ENCODE measurements around the gene MT1B. TPM values are rescaled to one million over a fixed set of nuclear protein-coding genes. Genes with fewer than 3 reads are reported as not detected.

Gene MT1B
- total and polyA plus RNA-seq, 2 of the 13 experiments (the other 11 are each of a cell fraction or from before 2014, with no cell fraction given): 0.89 TPM; not detected in 1

DNA sequence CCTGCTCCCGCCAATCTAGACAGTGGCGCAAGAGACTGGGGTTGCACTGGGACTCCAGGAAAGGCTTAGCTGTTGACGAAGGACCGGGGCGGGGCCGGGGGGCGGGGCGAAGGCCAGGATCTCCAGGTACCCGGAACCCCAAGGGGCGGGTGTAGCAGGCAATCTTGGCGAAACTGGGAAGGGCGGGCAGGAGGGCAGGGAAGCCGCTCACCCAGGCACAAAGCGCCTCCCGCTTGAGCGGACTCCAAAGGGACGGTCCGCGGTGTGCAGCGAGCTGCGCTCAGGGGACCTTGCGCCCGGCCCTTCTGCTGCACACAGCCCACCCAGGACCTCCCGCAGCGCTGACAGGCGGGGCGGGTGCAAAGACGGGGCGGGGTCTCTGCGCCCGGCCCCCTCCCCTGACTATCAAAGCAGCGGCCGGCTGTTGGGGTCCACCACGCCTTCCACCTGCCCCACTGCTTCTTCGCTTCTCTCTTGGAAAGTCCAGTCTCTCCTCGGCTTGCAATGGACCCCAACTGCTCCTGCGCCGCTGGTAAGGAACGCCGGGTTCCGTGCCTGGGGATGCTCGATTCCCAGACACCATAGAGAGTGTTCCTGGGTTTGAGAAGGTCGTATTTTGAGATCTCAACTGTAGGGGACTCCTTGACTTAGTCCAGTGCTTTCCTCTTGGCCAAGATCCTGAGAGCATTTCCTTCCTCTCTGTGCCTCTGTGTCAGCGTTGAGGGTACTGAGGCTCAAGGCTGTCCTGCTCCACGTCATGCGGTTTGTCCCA is 6.1 kb downstream of the MT1B start, which contains the start of gene MT1F (continued):
- TF ChIP-seq, protein P1, sequence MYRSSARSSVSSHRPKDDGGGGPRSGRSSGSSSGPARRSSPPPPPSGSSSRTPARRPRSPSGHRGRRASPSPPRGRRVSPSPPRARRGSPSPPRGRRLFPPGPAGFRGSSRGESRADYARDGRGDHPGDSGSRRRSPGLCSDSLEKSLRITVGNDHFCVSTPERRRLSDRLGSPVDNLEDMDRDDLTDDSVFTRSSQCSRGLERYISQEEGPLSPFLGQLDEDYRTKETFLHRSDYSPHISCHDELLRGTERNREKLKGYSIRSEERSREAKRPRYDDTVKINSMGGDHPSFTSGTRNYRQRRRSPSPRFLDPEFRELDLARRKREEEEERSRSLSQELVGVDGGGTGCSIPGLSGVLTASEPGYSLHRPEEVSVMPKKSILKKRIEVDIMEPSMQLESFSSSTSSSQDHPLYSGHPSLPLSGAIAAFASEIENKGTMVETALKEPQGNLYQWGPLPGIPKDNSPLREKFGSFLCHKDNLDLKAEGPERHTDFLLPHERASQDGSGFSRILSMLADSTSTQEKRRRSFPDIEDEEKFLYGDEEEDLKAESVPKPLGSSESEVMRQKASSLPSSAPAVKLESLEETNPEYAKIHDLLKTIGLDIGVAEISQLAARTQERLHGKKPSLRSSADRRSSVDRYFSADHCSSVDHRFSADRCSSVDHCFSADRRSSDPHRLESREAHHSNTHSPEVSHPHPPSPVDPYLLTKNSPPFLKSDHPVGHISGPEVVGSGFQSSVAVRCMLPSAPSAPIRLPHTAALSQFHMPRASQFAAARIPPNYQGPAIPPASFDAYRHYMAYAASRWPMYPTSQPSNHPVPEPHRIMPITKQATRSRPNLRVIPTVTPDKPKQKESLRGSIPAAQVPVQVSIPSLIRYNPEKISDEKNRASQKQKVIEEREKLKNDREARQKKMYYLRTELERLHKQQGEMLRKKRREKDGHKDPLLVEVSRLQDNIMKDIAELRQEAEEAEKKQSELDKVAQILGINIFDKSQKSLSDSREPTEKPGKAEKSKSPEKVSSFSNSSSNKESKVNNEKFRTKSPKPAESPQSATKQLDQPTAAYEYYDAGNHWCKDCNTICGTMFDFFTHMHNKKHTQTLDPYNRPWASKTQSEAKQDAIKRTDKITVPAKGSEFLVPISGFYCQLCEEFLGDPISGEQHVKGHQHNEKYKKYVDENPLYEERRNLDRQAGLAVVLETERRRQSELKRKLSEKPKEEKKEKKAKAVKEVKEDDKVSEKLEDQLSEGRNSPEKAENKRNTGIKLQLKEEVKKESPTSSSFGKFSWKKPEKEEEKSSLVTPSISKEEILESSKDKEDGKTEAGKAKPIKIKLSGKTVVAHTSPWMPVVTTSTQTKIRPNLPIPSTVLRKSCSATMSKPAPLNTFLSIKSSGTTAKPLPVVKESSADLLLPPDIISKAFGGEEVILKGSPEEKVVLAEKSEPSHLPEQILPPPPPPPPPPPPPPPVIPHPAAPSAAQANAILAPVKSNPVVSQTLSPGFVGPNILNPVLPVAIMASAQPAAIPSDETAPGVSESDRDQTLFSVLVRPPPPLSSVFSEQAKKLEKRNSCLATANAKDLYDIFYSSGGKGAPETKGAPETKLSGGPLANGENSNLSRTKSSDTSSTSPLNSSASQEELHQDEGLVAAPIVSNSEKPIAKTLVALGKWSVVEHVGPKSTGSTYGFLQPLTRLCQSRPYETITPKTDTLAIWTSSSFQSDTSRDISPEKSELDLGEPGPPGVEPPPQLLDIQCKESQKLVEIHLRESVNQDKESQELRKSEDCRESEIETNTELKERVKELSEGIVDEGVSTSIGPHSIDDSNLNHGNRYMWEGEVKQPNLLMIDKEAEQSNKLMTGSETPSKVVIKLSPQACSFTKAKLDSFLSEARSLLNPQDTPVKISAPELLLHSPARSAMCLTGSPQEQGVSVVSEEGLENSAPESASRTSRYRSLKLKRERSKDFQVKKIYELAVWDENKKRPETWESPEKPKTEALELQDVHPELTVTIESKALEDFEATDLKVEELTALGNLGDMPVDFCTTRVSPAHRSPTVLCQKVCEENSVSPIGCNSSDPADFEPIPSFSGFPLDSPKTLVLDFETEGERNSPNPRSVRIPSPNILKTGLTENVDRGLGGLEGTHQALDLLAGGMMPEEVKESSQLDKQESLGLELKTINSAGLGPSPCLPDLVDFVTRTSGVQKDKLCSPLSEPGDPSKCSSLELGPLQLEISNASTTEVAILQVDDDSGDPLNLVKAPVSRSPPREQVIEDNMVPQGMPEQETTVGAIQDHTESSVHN (CRISPR knock-in tag; IDR thresholded peaks at IDR 0.05): no peak
- TF ChIP-seq ELF3 (CRISPR knock-in tag; IDR thresholded peaks at IDR 0.05) (no peak), ZFP1 (CRISPR knock-in tag; IDR thresholded peaks at IDR 0.05) (0 out of 2 replicates have a peak, but pooled peaks have one; percentile 22), ZNF235 (CRISPR knock-in tag; IDR thresholded peaks at IDR 0.05; ENCODE audit: borderline replicate concordance) (peak; percentile 64; the same call in 1 of the 2 replicates), NCOA1 (CRISPR knock-in tag; IDR thresholded peaks at IDR 0.05) (peak; percentile 58), MZF1 (CRISPR knock-in tag; IDR thresholded peaks at IDR 0.05; ENCODE audit: borderline replicate concordance) (no peak), NFKBIZ (CRISPR knock-in tag; IDR thresholded peaks at IDR 0.05) (no peak), ZNF781 (CRISPR knock-in tag; IDR thresholded peaks at IDR 0.05; ENCODE audit: borderline replicate concordance, not compliant biosample characterization) (peak; percentile 91), ZNF589 (CRISPR knock-in tag; conservative IDR thresholded peaks at IDR 0.05) (0 out of 2 replicates have a peak, but pooled peaks have one; percentile 42), NAIF1 (CRISPR knock-in tag; IDR thresholded peaks at IDR 0.05; ENCODE audit: borderline replicate concordance) (no peak), PITX1 (CRISPR knock-in tag; IDR thresholded peaks at IDR 0.05) (0 out of 2 replicates have a peak, but pooled peaks have one; percentile 23), BHLHE40 (IDR thresholded peaks at IDR 0.05; ENCODE audit: low read length) (no peak), NFE2 (CRISPR knock-in tag; IDR thresholded peaks at IDR 0.05) (no peak)
- TF ChIP-seq, protein P2, sequence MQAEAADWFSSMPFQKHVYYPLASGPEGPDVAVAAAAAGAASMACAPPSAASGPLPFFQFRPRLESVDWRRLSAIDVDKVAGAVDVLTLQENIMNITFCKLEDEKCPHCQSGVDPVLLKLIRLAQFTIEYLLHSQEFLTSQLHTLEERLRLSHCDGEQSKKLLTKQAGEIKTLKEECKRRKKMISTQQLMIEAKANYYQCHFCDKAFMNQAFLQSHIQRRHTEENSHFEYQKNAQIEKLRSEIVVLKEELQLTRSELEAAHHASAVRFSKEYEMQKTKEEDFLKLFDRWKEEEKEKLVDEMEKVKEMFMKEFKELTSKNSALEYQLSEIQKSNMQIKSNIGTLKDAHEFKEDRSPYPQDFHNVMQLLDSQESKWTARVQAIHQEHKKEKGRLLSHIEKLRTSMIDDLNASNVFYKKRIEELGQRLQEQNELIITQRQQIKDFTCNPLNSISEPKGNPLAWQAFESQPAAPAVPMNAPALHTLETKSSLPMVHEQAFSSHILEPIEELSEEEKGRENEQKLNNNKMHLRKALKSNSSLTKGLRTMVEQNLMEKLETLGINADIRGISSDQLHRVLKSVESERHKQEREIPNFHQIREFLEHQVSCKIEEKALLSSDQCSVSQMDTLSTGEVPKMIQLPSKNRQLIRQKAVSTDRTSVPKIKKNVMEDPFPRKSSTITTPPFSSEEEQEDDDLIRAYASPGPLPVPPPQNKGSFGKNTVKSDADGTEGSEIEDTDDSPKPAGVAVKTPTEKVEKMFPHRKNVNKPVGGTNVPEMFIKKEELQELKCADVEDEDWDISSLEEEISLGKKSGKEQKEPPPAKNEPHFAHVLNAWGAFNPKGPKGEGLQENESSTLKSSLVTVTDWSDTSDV (CRISPR knock-in tag; IDR thresholded peaks at IDR 0.05): peak; percentile 69; the same call in 1 of the 2 replicates
- TF ChIP-seq, protein P3, sequence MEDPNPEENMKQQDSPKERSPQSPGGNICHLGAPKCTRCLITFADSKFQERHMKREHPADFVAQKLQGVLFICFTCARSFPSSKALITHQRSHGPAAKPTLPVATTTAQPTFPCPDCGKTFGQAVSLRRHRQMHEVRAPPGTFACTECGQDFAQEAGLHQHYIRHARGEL (CRISPR knock-in tag; IDR thresholded peaks at IDR 0.05): no peak
- TF ChIP-seq, protein P4, sequence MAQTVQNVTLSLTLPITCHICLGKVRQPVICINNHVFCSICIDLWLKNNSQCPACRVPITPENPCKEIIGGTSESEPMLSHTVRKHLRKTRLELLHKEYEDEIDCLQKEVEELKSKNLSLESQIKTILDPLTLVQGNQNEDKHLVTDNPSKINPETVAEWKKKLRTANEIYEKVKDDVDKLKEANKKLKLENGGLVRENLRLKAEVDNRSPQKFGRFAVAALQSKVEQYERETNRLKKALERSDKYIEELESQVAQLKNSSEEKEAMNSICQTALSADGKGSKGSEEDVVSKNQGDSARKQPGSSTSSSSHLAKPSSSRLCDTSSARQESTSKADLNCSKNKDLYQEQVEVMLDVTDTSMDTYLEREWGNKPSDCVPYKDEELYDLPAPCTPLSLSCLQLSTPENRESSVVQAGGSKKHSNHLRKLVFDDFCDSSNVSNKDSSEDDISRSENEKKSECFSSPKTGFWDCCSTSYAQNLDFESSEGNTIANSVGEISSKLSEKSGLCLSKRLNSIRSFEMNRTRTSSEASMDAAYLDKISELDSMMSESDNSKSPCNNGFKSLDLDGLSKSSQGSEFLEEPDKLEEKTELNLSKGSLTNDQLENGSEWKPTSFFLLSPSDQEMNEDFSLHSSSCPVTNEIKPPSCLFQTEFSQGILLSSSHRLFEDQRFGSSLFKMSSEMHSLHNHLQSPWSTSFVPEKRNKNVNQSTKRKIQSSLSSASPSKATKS (CRISPR knock-in tag; IDR thresholded peaks at IDR 0.05): no peak
